Measurements from ENCODE around the gene TPPP.
A peak's percentile ranks its signal among the peaks of the same experiment; 100 is the strongest.

TPPP gene

DNA sequence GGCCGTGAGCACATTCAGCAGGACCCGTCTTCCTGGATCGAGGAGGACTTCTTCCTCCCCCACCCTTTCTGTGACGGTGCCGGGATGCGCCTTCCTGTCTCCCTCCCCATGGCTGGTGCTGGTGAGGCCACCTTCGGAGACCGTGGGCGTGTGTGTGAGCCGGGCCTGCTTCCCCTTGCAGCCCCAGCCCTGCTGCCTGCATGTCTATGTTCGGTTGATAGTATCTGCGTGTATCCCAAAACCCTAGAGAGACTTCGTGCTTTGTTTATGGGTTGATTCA is 68.3 kb downstream of the TPPP start:
- no peak for DNase-seq (ENCODE audit: low spot score)

DNA sequence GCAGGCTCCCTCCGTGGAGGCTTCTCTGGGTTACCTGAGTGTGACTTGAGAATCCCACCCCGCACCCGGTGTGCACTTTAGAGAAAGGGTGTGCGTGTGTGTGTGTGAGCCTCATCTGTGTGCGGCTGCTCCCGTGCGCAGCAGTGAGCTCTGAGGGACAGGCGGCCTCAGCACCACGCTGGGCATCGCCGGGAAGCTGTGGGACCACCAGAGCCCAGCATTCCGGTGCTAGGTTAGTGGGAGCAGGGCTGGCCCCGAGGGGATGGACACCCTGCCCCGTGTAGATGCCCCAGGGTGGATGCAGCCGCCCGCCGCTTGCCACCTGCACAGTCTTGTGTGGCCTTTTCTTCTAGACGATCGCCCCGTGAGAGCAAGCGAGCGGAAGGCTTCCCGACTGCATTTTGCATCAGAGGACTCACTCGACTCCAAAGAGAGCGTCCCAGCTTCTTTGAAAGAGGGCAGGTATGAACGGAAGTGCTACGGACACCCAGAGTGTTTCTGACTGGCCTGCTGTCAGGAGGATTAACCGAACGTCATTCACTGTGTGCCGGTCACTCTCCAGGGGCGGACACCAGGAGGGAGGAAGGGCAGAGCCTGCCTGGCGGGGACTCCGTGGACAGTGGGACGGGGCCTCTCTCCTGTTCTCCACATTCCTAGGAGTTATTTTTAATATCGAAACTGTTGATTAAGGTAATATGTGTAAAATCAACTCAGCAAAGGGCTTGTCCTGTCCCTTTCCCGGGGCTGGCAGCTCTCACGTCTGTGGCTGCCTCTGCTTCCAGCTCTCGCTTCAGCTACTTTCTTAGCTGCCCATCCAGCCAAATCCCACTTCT is 68.8 kb downstream of the TPPP start:
- DNase-seq (ENCODE audit: low spot score) = no peak

DNA sequence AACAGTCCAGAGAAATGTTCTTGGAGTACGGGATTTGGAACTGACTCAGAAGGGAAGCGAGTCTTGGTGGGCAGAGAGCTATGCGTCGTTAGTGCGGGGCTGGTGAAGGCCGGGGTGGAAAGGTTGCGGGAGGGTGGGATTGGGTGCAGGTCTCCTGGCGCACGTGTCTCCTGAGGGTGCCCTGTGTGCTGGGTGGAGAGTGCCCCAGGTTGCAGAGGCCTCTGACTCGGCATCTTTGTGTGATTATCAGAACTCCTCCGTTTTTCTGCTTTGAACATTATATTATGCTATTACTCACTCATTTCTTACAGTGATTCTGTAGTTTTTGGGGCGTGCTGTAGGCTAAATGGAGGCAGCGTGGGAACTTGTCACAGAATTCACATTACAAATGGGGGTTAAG is 69.6 kb downstream of the TPPP start:
- no peak for DNase-seq (ENCODE audit: low spot score)

DNA sequence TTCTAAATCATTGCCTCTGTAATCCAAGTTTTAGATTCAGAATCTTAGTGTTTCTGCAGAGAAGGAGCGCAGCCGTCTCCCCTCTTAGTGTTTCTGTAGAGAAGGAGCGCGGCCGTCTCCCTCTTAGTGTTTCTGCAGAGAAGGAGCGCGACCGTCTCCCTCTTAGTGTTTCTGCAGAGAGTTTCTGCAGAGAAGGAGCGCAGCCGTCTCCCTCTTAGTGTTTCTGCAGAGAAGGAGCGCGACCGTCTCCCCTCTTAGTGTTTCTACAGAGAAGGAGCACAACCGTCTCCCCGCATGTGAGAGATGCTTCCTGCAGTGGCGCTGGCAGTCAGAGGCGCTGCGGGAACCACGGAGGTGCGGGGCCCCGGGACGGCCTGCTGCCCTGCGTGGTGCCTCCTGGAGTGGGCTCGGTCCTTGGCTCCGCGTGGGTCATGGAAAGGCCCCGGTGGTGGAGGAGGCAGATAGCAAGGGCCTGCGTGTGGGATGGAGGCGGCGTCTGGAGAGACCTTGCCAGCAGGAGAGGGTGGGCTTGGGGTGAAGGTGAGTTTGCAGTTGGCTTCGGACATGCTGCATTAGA is 70.1 kb downstream of the TPPP start:
- DNase-seq (ENCODE audit: low spot score) = no peak

DNA sequence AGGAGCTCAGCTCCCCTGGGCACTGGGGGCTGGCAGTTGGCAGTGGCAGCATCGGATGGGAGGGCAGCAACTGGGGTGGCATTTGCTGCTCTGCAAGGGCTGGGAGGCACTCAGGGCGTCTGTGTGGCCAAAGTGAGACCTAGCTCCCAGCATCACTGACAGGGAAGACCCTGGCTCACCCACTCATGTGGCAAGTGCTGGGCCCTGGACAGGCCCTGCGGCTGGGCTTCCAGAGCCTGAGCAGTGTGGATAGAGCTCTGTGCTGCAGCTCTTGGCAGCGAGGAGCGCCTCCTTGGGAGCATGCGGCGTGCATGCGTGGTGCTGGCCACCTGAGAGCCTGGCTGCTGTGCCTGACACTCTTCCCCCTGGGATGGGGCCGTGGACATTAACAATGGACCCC is 70.8 kb downstream of the TPPP start:
- no peak for DNase-seq (ENCODE audit: low spot score)

DNA sequence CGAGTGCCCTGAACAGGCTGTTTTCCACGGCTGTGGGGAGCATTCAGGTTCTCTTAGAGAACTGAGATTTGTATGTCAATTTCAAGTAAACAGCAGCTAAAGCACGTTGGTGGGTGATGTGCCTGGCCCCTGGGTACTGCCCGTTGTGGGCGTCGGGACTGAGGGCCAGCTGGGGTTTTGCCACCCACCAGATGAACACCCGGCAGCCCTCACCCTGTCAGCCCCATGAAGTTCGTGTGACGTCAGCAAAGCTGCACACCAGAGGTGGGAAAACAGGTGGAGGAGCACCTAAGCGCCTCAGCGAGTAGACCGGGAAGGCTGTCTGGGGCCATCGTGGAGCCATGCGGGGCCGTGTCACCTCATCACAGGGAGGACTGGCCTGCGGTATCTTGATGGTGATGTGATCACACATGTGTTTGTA is 71.8 kb downstream of the TPPP start:
- DNase-seq (ENCODE audit: low spot score) = no peak

DNA sequence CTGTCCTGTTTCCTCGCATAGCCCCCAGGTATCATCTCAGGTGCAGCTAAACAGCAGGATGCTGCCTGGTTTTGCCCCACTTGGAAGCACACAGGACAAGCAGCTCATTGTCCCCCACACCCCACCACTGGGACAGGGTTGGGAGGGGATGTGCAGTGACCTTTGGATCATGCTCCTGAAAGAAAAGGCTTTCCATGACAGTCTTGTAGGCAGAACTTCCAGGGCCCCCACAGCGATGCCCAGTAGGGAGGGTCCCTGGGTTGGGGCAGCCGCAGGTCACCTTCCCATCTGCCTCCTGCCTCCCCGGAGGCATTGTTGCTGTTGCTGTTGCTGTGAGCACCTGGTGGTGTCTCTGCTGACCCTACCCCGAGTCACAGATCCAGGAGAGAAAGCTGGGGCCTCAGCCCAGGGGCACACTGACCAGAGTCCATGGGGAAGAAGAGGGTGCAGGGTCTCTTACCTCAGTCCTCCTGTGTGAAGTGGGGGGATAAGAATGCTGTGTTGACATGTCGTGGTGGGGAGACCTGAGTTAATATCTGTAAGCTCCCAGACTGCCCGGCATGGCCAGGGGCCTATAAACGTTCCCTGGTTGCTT is 72.5 kb downstream of the TPPP start:
- no peak for DNase-seq (ENCODE audit: low spot score)

DNA sequence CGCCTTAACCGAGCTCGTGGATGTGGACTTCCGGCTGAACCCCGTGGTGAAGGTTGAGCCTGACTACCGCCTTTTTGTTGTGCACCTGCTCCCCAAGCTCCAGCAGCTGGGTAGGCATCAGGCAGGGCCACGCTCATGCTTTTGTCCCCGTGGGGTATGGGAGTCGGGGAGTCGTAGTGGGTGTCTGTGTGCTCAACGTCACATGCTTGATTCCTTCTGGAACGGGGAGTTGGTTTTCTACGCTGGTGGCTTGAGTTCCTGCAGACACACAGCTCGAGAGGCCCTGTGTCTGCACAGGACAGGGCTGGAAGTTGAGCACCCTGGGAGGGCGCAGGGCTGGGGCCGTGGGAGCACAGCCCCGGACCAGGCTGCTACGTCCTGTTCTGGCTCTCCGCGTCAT is 73.0 kb downstream of the TPPP start:
- no peak for DNase-seq (ENCODE audit: low spot score)

DNA sequence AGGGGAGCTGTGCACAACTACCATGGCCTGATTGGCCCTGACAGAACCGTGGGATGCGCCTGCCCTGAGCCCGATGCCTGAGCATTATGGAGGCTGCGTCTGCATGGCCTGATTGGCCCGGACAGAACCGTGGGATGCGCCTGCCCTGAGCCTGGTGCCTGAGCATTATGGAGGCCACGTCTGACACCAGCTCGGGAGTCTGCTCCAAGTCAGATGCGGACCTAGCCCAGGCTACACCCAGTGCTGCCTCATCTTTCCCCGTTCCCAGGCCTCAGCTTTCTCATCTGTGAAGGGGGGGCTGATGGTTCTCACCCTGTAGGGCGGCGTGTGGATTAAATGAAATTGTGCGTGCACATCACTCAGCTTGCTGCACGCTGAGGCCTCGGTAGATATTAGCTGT is 73.7 kb downstream of the TPPP start:
- DNase-seq (ENCODE audit: low spot score) = no peak

DNA sequence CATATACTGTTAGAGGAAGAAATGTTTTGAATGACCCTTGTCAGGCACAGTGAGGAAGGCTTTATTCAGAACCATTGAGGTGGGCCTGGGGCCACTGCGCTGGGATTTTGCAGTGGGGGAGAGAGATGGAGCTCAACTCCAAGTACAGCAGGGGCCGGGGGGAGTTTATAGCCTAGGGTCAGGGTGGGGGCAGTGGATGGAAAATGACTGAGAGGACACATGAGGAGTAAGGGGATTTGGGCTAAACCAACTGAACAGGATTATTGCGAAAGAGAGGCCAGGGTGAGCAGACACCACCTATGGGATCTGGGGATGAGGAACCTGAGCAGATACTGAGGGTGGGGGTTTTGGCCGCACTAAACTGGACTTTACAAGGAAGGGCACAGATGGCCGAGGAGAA is 74.7 kb downstream of the TPPP start:
- no peak for DNase-seq (ENCODE audit: low spot score)

DNA sequence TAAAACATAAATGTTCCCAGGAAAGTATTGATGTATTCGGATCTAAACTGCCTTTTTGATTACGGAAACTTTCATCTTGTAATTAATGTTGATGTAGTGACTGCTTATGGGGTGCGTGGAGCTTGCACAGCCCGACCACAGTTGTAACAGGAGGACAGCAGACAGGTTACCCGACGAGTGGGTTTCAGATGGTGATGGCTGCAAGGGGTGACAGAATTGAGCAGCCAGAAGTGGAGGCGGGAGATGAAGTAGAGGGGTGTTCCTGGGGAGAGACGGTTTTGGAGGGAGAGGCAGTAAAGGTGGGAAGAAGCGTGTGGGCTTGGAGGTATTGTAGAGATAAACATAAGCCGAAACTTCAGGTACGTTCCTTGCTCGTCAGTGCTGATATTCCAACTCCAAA is 75.3 kb downstream of the TPPP start:
- no peak for DNase-seq (ENCODE audit: low spot score)

DNA sequence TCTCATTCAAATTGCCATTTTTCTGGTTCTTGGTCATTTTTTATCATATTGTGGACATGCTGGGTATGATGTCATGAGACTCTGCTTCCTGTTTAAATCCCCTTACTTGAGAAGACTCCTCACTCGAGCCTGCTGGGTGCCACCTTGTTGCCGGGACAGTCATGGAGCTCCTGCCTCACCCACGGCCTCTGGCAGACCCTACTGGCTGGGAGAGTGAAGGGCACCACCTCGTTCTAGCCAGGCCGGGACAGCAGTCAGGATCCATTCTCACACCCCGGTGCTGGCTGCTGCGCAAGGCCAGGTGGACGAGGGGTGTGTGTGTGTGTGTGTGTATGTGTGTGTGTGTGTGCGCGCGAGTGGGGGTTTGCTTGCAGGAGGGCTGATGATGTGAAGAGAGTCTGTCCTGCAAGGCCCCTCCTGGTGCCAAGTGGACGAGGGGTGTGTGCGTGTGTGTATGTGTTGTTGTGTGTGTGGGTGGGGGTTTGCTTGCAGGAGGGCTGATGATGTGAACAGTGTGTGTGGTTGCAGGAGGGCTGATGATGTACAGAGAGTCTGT is 76.6 kb downstream of the TPPP start:
- DNase-seq (ENCODE audit: low spot score) = no peak

DNA sequence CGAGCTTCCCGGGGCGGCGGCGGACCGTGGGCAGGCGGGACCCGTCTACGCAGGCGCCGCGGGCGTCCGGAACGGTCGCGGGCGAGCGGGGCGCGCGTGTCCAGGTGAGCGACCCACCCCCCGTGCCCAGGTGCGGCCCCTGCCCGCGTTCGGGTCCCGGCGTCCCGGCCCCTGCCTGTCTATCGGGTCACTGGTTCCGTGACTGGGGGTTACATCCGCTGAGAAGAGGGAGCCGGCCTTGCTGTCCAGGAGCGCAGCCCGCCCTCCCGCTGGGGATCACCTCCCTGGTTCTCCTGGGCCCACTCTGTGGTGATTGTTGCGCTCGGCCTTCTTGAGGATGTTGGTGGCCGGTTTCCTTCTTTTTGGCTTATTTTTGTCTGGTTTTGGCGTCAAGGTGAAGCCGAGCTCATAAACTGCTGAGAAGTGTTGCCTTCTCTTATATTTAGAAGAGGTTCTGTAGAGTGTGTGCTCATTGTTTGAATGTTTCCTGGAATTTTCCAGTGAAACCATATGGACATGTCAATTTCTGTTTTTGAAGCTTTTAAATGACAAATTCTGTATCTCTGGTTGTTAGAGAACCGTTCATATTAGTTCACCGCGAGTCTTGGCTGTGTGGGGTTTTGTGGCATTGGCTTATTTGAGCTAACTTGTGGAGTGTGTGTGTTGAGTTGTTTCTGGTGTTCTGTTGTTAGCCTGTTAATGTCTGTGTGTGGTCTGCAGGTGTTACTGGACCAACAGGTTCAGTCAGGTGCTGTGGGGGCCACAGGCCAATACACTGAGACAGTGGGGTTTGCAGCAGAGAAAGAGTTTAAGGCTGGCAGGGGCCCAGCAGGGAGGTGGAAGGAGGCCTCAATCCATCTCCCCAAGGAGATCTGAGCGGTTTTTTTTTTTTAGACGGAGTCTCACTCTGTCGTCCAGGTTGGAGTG is 80.4 kb downstream of the TPPP start:
- DNase-seq (ENCODE audit: low spot score) = peak; percentile 4

DNA sequence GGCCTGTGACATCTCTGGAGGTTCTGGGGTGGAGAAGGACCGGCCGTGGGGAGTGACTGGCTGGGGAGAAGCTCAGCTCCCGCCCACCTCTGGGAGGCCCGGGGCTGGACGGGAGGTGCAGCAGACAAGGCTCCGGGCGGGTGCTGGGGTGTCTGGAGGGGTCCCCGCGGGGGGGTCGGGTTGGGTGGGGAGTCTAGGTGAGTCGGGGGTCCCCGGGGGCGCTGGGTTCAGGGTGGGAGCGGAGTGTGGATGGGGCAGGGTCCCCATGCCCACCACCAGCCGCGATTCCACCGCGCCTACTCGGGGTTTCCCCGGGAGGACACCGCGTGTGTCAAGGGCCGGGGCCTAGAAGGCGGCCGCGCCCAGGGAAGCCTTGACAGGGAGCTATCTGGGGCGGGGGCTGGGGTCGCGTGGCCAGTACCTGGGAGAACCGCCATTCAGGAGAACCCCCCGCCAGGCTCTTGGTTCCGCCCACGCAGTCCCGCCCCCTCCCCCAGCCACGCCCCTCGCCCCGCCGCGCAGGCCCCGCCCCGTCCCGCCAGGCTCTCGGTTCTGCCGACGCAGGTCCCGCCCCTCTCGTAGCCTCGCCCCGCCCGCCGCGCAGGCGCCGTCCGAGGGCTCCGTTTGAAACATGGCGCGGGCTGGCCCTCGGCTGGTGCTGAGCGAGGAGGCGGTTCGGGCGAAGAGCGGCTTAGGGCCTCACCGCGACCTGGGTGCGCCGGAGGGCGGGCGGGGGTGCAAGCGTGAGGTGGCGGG is 81.2 kb downstream of the TPPP start, which contains the start of gene CEP72:
Gene CEP72, plus strand, starts transcription at position 610 of the 756 bp plus-strand sequence. Its CDS starts 22 bp downstream, at position 632.
- peak; percentile 93 for DNase-seq (ENCODE audit: low spot score)

DNA sequence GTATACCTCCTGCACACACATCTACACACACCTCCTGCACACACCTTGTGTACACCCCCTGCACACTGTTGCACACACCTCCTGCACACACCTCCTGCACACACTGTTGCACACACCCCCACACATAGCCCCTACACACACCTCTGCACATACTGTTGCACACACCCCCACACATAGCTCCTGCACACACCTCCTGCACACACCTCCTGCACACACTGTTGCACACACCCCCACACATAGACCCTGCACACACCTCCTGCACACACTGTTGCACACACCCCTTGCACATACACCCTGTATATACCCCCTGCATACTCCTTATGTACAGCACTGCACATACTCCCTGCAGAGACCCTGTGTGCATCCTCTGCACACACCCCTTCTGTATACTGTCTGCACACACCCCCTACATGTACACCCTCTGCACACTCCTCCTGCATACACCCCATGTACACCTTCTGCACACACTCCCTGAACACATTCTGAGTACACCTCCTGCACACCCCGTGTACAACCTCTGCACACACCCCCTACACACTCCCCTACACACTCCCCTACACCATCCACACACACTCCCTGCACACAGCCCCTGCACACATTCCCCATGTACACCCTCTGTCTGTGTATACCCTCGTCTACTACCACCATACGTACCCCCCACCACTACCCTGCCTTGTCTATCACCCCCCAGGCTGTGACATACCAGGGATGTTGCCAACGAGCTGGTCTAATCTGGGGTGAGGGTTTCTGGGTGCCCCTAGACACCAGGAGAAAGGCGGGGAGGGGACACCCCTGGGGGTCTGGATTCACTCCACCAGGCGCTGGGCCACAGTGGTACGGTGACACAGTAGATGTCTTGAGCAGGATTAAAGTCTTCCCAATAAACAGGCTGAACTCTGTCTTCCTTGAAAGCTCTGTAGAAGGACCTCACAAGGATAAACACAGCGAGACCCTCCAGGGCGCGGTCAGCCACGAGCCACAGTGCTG is 82.1 kb downstream of the TPPP start:
- DNase-seq (ENCODE audit: low spot score) = no peak

DNA sequence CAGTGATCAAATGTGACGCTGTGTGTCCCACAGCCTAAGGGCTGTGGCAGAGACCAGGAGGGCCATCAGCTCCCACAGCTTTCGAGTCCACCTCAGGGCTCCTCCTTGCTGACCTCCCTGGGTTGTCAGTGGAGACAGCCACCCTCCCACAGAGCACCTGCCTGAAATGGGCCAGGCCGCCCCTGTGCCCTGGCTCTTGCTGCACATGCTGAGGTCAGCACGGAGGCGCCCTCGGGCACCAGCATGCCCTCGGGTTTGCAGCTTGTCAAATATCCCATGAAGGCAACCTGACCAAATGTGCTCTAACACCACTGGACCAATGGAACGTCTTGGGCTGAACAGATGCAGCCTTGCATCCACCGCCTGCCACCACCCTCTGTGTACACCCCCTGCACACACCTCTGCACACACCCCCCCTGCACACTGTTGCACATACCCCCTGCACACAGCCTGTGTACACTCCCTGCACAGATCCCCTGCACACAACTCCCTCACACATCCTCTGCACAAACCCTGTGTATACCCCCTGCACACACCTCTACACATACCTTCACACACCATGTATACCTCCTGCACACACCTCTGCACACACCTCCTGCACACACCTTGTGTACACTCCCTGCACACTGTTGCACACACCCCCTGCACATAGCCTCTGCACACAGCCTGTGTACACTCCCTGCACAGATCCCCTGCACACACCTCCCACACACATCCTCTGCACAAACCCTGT is 83.0 kb downstream of the TPPP start:
- no peak for DNase-seq (ENCODE audit: low spot score)
